Muscle layer of duodenum (tissue), 2 donors: Measurements from ENCODE around the gene HRG.

Source experiments
- H3K27ac ChIP-seq: one replicate; pipeline ENCODE4 v1.7.0; 2013; ENCODE audit warnings: mild to moderate bottlenecking, low read length
- H3K27me3 ChIP-seq: one replicate; pipeline ENCODE4 v1.7.0; 2013; ENCODE audit warnings: low read depth, mild to moderate bottlenecking, control low read depth, low read length
- H3K36me3 ChIP-seq, 2 donors: one replicate each; pipeline ENCODE4 v1.7.0; 2013; ENCODE audit warnings: low read length in 2 of 2, control low read depth in 1 of 2, mild to moderate bottlenecking in 1 of 2; ENCODE audit not compliant: insufficient read depth in 2 of 2, control insufficient read depth in 1 of 2
- H3K4me1 ChIP-seq, 2 donors: one replicate each; pipeline ENCODE4 v1.7.0; 2013; ENCODE audit warnings: low read length in 2 of 2, mild to moderate bottlenecking in 2 of 2, control low read depth in 1 of 2, moderate library complexity in 1 of 2; ENCODE audit not compliant: insufficient read depth in 2 of 2, control insufficient read depth in 1 of 2
- H3K4me3 ChIP-seq, 2 donors: one replicate each; pipeline ENCODE4 v1.7.0; 2013; ENCODE audit warnings: low read length in 2 of 2, low read depth in 1 of 2, mild to moderate bottlenecking in 1 of 2
- H3K9me3 ChIP-seq, 2 donors: one replicate each; pipeline ENCODE4 v1.7.0; 2013; ENCODE audit warnings: low read length in 2 of 2, control low read depth in 1 of 2, mild to moderate bottlenecking in 1 of 2; ENCODE audit not compliant: control insufficient read depth in 1 of 2
- donor health status: healthy.

The HRG gene

GRCh38 chr3:186640473-186640818 lies 25.4 kb upstream of the HRG start:
- H3K36me3 ChIP-seq = no peaks in the 10 kb centered on the region
- H3K27me3 ChIP-seq = no peaks in the 10 kb centered on the region
- no peaks in the 10 kb centered on the region for H3K4me1 ChIP-seq
- H3K9me3 ChIP-seq = no peaks in the 10 kb centered on the region
- no peak overlapping the region for H3K4me3 ChIP-seq
- H3K27ac ChIP-seq = no peak overlapping the region

- Histone ChIP-seq H3K27me3 (no peaks in the 10 kb centered on the region), H3K27ac (no peak overlapping the region), H3K4me3 (no peak overlapping the region), H3K36me3 (no peaks in the 10 kb centered on the region), H3K9me3 (no peaks in the 10 kb centered on the region), H3K4me1 (no peaks in the 10 kb centered on the region)
These were observed 24.9 kb upstream of the HRG start for GRCh38 chr3:186640929-186641328.

- Histone ChIP-seq H3K9me3 (no peaks in the 10 kb centered on the region), H3K27ac (no peak overlapping the region), H3K27me3 (no peaks in the 10 kb centered on the region), H3K36me3 (no peaks in the 10 kb centered on the region), H3K4me3 (no peak overlapping the region), H3K4me1 (no peaks in the 10 kb centered on the region)
These were observed 23.8 kb upstream of the HRG start for GRCh38 chr3:186642014-186642413.

GRCh38 chr3:186643493-186643892 lies 22.3 kb upstream of the HRG start:
- Histone ChIP-seq H3K27ac (no peak overlapping the region), H3K27me3 (no peaks in the 10 kb centered on the region), H3K36me3 (no peaks in the 10 kb centered on the region), H3K9me3 (no peaks in the 10 kb centered on the region), H3K4me3 (no peak overlapping the region), H3K4me1 (no peaks in the 10 kb centered on the region)

- H3K4me1 ChIP-seq = no peaks in the 10 kb centered on the region
- no peaks in the 10 kb centered on the region for H3K36me3 ChIP-seq
- no peak overlapping the region for H3K27ac ChIP-seq
- no peak overlapping the region for H3K4me3 ChIP-seq
- no peaks in the 10 kb centered on the region for H3K9me3 ChIP-seq
- no peaks in the 10 kb centered on the region for H3K27me3 ChIP-seq
These were observed 21.1 kb upstream of the HRG start for GRCh38 chr3:186644683-186645082.

- no peaks in the 10 kb centered on the region for H3K27me3 ChIP-seq
- no peaks in the 10 kb centered on the region for H3K9me3 ChIP-seq
- no peak overlapping the region for H3K4me3 ChIP-seq
- no peak overlapping the region for H3K27ac ChIP-seq
- no peaks in the 10 kb centered on the region for H3K36me3 ChIP-seq
- H3K4me1 ChIP-seq = no peaks in the 10 kb centered on the region
These were observed 19.7 kb upstream of the HRG start for GRCh38 chr3:186646106-186646505.

- no peaks in the 10 kb centered on the region for H3K36me3 ChIP-seq
- H3K4me1 ChIP-seq = no peaks in the 10 kb centered on the region
- no peak overlapping the region for H3K27ac ChIP-seq
- H3K9me3 ChIP-seq = no peaks in the 10 kb centered on the region
- no peak overlapping the region for H3K4me3 ChIP-seq
- H3K27me3 ChIP-seq = no peaks in the 10 kb centered on the region
These were observed 19.0 kb upstream of the HRG start for GRCh38 chr3:186646841-186647240.

GRCh38 chr3:186648851-186649250 lies 17.0 kb upstream of the HRG start:
- no peak overlapping the region for H3K27ac ChIP-seq
- H3K36me3 ChIP-seq = no peaks in the 10 kb centered on the region
- no peaks in the 10 kb centered on the region for H3K9me3 ChIP-seq
- no peaks in the 10 kb centered on the region for H3K27me3 ChIP-seq
- H3K4me1 ChIP-seq = no peaks in the 10 kb centered on the region
- no peak overlapping the region for H3K4me3 ChIP-seq

GRCh38 chr3:186651678-186652215 lies 14.1 kb upstream of the HRG start:
- Histone ChIP-seq H3K9me3 (no peaks in the 10 kb centered on the region), H3K4me1 (no peaks in the 10 kb centered on the region), H3K27ac (no peak overlapping the region), H3K27me3 (no peaks in the 10 kb centered on the region), H3K4me3 (no peak overlapping the region), H3K36me3 (no peaks in the 10 kb centered on the region)

- no peaks in the 10 kb centered on the region for H3K9me3 ChIP-seq
- no peaks in the 10 kb centered on the region for H3K36me3 ChIP-seq
- no peaks in the 10 kb centered on the region for H3K4me1 ChIP-seq
- H3K27ac ChIP-seq = no peak overlapping the region
- no peaks in the 10 kb centered on the region for H3K27me3 ChIP-seq
- no peak overlapping the region for H3K4me3 ChIP-seq
These were observed 12.6 kb upstream of the HRG start for GRCh38 chr3:186653080-186653707.

GRCh38 chr3:186653984-186654383 lies 11.8 kb upstream of the HRG start:
- H3K9me3 ChIP-seq = no peaks in the 10 kb centered on the region
- H3K27me3 ChIP-seq = no peaks in the 10 kb centered on the region
- no peak overlapping the region for H3K27ac ChIP-seq
- no peaks in the 10 kb centered on the region for H3K4me1 ChIP-seq
- H3K36me3 ChIP-seq = no peaks in the 10 kb centered on the region
- no peak overlapping the region for H3K4me3 ChIP-seq
